K562 (cell line): ENCODE results near the gene MCCD1.

Experiments used
- TF ChIP-seq, protein P1 (sequence below): fragments of 450-650 bp; formaldehyde crosslinking; IDR thresholded peaks from 2 replicates; pipeline ENCODE4 v1.4.0; 2020; ENCODE audit warnings: mild to moderate bottlenecking, moderate library complexity
- TF ChIP-seq, protein P2 (sequence below): IDR thresholded peaks from 3 replicates; pipeline ENCODE4 v1.6.1; 2011; ENCODE audit warnings: borderline replicate concordance, mild to moderate bottlenecking, moderate library complexity; ENCODE audit not compliant: insufficient read length; ENCODE audit errors: extremely low read depth

DNA sequence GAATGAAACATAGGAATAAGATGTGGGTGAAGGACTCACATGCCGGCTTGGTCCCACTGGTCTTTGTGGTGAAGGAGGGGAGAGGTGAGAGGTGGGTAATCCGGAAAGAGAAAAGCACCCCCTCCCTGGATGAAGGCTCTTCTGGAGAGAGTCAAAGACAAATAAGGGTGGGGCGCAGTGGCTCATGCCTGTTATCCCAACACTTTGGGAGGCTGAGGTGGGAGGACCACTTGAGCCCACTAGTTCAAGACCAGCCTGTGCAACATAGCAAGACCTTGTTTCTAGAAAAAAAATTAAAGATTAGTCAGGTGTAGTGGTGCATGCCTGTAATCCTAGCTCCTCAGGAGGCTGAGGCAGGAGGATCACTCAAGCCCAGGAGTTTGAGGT is 50.4 kb downstream of the MCCD1 start:
- TF ChIP-seq, protein P1, sequence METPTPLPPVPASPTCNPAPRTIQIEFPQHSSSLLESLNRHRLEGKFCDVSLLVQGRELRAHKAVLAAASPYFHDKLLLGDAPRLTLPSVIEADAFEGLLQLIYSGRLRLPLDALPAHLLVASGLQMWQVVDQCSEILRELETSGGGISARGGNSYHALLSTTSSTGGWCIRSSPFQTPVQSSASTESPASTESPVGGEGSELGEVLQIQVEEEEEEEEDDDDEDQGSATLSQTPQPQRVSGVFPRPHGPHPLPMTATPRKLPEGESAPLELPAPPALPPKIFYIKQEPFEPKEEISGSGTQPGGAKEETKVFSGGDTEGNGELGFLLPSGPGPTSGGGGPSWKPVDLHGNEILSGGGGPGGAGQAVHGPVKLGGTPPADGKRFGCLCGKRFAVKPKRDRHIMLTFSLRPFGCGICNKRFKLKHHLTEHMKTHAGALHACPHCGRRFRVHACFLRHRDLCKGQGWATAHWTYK: no peak
- TF ChIP-seq, protein P2, sequence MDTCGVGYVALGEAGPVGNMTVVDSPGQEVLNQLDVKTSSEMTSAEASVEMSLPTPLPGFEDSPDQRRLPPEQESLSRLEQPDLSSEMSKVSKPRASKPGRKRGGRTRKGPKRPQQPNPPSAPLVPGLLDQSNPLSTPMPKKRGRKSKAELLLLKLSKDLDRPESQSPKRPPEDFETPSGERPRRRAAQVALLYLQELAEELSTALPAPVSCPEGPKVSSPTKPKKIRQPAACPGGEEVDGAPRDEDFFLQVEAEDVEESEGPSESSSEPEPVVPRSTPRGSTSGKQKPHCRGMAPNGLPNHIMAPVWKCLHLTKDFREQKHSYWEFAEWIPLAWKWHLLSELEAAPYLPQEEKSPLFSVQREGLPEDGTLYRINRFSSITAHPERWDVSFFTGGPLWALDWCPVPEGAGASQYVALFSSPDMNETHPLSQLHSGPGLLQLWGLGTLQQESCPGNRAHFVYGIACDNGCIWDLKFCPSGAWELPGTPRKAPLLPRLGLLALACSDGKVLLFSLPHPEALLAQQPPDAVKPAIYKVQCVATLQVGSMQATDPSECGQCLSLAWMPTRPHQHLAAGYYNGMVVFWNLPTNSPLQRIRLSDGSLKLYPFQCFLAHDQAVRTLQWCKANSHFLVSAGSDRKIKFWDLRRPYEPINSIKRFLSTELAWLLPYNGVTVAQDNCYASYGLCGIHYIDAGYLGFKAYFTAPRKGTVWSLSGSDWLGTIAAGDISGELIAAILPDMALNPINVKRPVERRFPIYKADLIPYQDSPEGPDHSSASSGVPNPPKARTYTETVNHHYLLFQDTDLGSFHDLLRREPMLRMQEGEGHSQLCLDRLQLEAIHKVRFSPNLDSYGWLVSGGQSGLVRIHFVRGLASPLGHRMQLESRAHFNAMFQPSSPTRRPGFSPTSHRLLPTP: no peak
